Stimulated activated CD4-positive, alpha-beta T cell treated with anti-CD3 and anti-CD28 coated beads, TNF-alpha, amount 100 ng/mL, for 4 hours (primary cell): ENCODE data around the gene LCNL1.

Experiments
- DNase-seq, 3 experiments: peaks; one replicate each; pipeline ENCODE4 v3.0.0-alpha.2; 2020; ENCODE audit warnings: low read depth in 3 of 3

LCNL1 gene

GRCh38 chr9:137011156-137011555 lies 28.4 kb downstream of the LCNL1 start:
- no peak for DNase-seq

- no peak for DNase-seq
Observed at GRCh38 chr9:137011907-137012675, 29.3 kb downstream of the LCNL1 start.

GRCh38 chr9:137012694-137013570 lies 30.1 kb downstream of the LCNL1 start:
- no peak for DNase-seq

- DNase-seq = no peak
Observed at GRCh38 chr9:137013571-137013940, 30.8 kb downstream of the LCNL1 start.

GRCh38 chr9:137014166-137014565 lies 31.4 kb downstream of the LCNL1 start:
- DNase-seq = no peak

GRCh38 chr9:137014776-137015539 lies 32.2 kb downstream of the LCNL1 start:
- DNase-seq = no peak

- no peak for DNase-seq
Observed at GRCh38 chr9:137015540-137015930, 32.7 kb downstream of the LCNL1 start.

- no peak for DNase-seq
Observed at GRCh38 chr9:137015976-137016375, 33.2 kb downstream of the LCNL1 start.

GRCh38 chr9:137016436-137016835 lies 33.6 kb downstream of the LCNL1 start:
- DNase-seq = no peak

GRCh38 chr9:137017071-137017470 lies 34.3 kb downstream of the LCNL1 start:
- DNase-seq = no peak

GRCh38 chr9:137017791-137018497 lies 35.2 kb downstream of the LCNL1 start:
- DNase-seq = no peak

GRCh38 chr9:137018761-137019559 lies 36.2 kb downstream of the LCNL1 start:
- no peak for DNase-seq

- no peak for DNase-seq
Observed at GRCh38 chr9:137019891-137020683, 37.3 kb downstream of the LCNL1 start.

- DNase-seq = no peak
Observed at GRCh38 chr9:137020771-137021567, 38.2 kb downstream of the LCNL1 start.

- no peak for DNase-seq
Observed at GRCh38 chr9:137021568-137021978, 38.8 kb downstream of the LCNL1 start.

GRCh38 chr9:137021979-137022661 lies 39.3 kb downstream of the LCNL1 start:
- DNase-seq = peak in 2 of 3 experiments; percentile 49 to 59

GRCh38 chr9:137022662-137023008 lies 39.8 kb downstream of the LCNL1 start:
- DNase-seq = no peak

- DNase-seq = no peak
Observed at GRCh38 chr9:137023157-137023556, 40.4 kb downstream of the LCNL1 start.

GRCh38 chr9:137023583-137023991 lies 40.8 kb downstream of the LCNL1 start:
- DNase-seq = no peak
